Uterus (tissue), 2 donors: ENCODE data around the gene KCNG2.

ENCODE experiments used
- POLR2A ChIP-seq, 2 donors: fragments of 450-650 bp; IDR thresholded peaks; one replicate each; pipeline ENCODE4 v1.6.1; 2016; ENCODE audit warnings: antibody characterized with exemption in 2 of 2, mild to moderate bottlenecking in 1 of 2, moderate library complexity in 1 of 2
- TF ChIP-seq, protein P1 (sequence below), 4 experiments: fragments of 200-600 bp in 2 of 4; fragments of 450-650 bp in 2 of 4; sonication (generic) in 2 of 4; IDR thresholded peaks; one replicate each; pipeline ENCODE4 v1.5.1; 2016 to 2019; ENCODE audit warnings: antibody characterized with exemption in 4 of 4, mild to moderate bottlenecking in 2 of 4, moderate library complexity in 1 of 4

DNA sequence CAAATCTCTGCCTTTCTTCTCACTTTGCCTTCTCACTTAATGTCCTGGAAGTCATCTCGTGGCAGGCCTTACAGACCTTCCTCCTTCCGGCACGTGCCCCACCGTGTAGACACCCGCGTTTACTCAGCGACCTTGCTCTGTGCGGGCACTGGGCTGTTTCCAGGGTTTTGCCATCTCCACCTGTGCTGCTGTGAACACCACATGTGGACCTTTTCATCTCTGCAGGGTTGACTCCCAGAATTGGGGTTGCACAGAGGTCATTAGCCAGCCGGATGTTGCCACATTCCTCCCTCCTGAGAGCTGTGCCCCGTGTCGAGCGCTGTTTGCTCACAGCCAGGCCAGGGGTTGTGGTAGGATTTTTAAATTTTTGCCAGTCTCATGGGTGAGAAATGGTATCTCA lies 25.4 kb downstream of the KCNG2 start:
- TF ChIP-seq, protein P1, sequence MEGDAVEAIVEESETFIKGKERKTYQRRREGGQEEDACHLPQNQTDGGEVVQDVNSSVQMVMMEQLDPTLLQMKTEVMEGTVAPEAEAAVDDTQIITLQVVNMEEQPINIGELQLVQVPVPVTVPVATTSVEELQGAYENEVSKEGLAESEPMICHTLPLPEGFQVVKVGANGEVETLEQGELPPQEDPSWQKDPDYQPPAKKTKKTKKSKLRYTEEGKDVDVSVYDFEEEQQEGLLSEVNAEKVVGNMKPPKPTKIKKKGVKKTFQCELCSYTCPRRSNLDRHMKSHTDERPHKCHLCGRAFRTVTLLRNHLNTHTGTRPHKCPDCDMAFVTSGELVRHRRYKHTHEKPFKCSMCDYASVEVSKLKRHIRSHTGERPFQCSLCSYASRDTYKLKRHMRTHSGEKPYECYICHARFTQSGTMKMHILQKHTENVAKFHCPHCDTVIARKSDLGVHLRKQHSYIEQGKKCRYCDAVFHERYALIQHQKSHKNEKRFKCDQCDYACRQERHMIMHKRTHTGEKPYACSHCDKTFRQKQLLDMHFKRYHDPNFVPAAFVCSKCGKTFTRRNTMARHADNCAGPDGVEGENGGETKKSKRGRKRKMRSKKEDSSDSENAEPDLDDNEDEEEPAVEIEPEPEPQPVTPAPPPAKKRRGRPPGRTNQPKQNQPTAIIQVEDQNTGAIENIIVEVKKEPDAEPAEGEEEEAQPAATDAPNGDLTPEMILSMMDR (IDR thresholded peaks at IDR 0.05): no peak
- TF ChIP-seq POLR2A (IDR thresholded peaks at IDR 0.05): no peak
